GM13976 (cell line): Measurements from ENCODE around the gene ARID4B.

Experiments
- DNase-seq: peaks from one replicate; pipeline ENCODE4 v3.0.0; 2012; ENCODE audit warnings: low spot score
- in situ Hi-C: fragments of 300-500 bp; cut with MboI; formaldehyde crosslinking; loops from one replicate; pipeline ENCODE4 v1.12.0; 2022; ENCODE audit warnings: low sequenced_read_pairs, mixed read lengths, inconsistent platforms; ENCODE audit not compliant: unreplicated experiment
- TF ChIP-seq, protein P1 (sequence below): IDR thresholded peaks from 2 replicates; pipeline ENCODE4 v1.5.1; 2012; ENCODE audit warnings: borderline replicate concordance, mild to moderate bottlenecking; ENCODE audit not compliant: insufficient read depth; ENCODE audit errors: extremely low read depth, missing control alignments, control extremely low read depth

Gene ARID4B

DNA sequence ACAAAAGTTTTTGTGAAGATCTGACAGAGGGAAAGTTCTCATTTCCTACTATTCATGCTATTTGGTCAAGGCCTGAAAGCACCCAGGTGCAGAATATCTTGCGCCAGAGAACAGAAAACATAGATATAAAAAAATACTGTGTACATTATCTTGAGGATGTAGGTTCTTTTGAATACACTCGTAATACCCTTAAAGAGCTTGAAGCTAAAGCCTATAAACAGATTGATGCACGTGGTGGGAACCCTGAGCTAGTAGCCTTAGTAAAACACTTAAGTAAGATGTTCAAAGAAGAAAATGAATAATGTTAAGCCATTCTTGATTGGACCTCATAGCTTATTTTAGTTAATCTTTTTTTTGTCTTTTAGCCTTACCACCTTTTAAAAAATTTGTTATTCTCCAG is 14.5 kb upstream of the ARID4B start:
- in situ Hi-C loops: no loop called here
- DNase-seq: no peak
- TF ChIP-seq, protein P1, sequence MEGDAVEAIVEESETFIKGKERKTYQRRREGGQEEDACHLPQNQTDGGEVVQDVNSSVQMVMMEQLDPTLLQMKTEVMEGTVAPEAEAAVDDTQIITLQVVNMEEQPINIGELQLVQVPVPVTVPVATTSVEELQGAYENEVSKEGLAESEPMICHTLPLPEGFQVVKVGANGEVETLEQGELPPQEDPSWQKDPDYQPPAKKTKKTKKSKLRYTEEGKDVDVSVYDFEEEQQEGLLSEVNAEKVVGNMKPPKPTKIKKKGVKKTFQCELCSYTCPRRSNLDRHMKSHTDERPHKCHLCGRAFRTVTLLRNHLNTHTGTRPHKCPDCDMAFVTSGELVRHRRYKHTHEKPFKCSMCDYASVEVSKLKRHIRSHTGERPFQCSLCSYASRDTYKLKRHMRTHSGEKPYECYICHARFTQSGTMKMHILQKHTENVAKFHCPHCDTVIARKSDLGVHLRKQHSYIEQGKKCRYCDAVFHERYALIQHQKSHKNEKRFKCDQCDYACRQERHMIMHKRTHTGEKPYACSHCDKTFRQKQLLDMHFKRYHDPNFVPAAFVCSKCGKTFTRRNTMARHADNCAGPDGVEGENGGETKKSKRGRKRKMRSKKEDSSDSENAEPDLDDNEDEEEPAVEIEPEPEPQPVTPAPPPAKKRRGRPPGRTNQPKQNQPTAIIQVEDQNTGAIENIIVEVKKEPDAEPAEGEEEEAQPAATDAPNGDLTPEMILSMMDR: no peak

DNA sequence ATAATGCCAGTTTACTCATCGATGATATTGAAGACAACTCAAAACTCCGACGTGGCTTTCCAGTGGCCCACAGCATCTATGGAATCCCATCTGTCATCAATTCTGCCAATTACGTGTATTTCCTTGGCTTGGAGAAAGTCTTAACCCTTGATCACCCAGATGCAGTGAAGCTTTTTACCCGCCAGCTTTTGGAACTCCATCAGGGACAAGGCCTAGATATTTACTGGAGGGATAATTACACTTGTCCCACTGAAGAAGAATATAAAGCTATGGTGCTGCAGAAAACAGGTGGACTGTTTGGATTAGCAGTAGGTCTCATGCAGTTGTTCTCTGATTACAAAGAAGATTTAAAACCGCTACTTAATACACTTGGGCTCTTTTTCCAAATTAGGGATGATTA is 14.1 kb upstream of the ARID4B start:
- no peak for DNase-seq
- TF ChIP-seq, protein P1: no peak
- in situ Hi-C loops: no loop called here

DNA sequence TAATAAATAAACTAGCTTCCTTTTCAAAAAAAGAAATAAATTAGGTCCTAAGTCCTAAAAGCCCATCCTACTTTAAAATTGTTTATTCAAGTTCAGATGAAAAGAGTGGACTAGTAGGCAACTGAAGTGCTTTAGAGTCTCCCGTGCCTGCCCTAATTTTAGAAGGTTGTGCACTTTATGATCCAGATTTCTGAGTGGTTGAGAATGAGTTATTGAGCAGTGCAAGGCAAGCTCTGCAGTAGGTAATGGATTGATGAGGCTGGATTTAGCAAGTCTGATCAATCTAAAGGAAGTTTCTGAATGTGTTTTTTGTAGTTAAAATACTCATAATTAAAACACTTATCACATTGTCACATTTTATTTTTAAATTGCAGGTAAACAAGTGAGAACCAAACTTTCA is 13.4 kb upstream of the ARID4B start:
- TF ChIP-seq, protein P1: no peak
- DNase-seq: no peak
- in situ Hi-C loops: no loop called here

DNA sequence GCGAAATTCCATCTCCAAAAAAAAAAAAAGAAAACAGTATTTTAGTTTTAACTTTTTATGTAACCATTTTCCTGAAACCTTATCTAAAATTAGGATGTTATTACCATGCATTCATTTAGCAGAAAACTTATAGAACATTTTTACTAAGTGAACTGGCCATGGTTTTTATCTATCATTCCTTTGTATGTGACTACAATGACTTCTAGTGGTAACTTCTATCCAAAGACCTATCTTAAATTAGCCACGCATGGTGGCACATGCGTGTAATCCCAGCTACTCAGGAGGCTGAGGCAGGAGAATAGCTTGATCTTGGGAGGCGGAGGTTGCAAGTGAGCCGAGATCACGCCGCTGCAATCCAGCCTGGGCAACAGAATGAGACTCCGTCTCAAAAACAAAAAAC is 11.8 kb upstream of the ARID4B start:
- TF ChIP-seq, protein P1: no peak
- in situ Hi-C loops: no loop called here

DNA sequence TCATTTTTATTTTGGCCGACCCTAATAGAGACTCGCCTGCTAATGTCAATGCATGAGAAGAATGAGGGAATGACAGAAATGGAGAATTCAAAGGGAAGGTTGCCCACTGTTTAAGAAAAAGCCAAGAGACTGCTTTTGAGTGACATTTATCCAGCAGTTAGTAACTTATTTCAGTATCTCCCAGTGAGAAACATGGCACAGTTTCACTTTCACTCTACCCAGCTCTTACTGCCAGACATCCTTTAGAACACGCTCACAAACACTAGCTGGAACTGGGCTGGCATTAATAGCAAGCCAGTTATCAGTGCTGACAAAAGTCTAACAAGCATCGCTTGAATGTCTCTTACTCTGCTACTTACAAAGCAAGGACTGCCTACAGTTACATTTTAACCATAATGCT is 8.9 kb upstream of the ARID4B start:
- TF ChIP-seq, protein P1: no peak
- DNase-seq: no peak
- in situ Hi-C loops: no loop called here

More for the DNA sequence above, 11.8 kb upstream of the ARID4B start:
- no peak for DNase-seq

DNA sequence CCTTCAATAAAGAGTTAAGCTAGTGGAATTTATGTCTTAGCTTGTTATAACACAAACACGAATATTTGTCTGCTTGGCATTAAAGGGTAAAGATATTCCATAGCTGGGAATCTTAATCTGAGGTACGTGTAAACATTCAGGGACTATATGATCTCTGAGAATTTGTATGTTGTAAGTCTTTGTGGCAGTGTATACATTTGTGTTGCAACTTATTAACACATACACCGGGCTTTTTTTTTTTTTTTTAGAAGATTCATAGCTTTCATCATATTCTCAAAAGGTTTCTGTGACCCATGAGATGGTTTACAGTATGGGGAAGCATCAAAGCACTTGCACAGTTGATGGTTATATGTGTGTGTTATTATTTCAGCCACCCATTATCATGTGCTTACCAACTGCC is 3.4 kb upstream of the ARID4B start:
- in situ Hi-C loops: no loop called here
- TF ChIP-seq, protein P1: no peak
- DNase-seq: no peak

DNA sequence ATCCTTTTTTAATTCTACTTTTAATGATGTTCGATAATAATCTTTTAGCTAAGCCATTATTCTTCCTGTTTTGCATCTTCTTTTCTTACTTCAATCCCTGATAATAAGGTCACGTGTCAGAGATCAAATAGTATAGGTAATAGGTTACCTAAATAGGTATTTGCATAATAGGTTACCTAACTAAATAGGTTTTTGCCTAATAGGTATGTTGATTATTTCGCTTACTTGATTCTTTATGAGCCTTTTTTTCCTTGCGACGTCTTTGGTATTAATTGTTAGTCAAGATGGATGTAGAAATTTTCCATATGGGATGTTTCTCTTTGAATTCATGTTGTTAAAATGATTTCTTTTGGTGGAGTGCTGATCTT is 2.9 kb upstream of the ARID4B start:
- in situ Hi-C loops: no loop called here
- no peak for DNase-seq
- TF ChIP-seq, protein P1: no peak
